HG02884 (cell line): ENCODE measurements around the gene COX8A.

ENCODE experiments used
- ATAC-seq: cut with Tn5 transposase; IDR thresholded peaks from one replicate; pipeline ENCODE4 v1.9.1; 2021; ENCODE audit warnings: mild to moderate bottlenecking, moderate library complexity; ENCODE audit not compliant: unreplicated experiment

COX8A gene

GRCh38 chr11:64019106-64020037, 45.0 kb downstream of the COX8A start:
- no peak for ATAC-seq

- ATAC-seq, result no peak
These were observed 46.7 kb downstream of the COX8A start for GRCh38 chr11:64020976-64021756.

GRCh38 chr11:64021757-64022093, 47.3 kb downstream of the COX8A start:
- ATAC-seq, result no peak

GRCh38 chr11:64022125-64022784, 47.8 kb downstream of the COX8A start:
- ATAC-seq, result no peak

- no peak for ATAC-seq
These were observed 49.6 kb downstream of the COX8A start for GRCh38 chr11:64023712-64024710.

GRCh38 chr11:64025205-64025604, 50.8 kb downstream of the COX8A start:
- ATAC-seq, result no peak
